ENCODE measurements around the gene RNF157.

DNA sequence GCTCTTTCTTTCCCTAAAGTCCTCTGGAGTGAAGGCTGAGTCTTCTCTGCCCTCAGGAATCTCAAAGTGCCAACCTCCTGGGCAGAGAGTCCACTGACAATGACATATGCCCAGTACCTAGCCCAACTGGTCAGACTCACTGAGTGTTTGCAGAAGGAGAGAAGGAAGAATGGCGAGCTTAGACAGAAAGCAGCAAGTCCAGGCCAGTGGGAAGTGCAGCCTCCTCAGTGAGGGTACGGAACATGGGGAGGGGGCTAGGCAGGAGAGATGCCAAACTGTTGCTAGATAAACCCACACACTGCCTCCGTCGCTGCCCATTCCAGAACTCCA lies 137.4 kb downstream of the RNF157 start:
- TF ChIP-seq CEBPB (IDR thresholded peaks at IDR 0.05; ENCODE audit: low read depth): no peak
- no peak for TF ChIP-seq POLR2A (IDR thresholded peaks at IDR 0.05; ENCODE audit: borderline replicate concordance, extremely low read depth, insufficient read depth, insufficient read length)
- TF ChIP-seq, protein P1, sequence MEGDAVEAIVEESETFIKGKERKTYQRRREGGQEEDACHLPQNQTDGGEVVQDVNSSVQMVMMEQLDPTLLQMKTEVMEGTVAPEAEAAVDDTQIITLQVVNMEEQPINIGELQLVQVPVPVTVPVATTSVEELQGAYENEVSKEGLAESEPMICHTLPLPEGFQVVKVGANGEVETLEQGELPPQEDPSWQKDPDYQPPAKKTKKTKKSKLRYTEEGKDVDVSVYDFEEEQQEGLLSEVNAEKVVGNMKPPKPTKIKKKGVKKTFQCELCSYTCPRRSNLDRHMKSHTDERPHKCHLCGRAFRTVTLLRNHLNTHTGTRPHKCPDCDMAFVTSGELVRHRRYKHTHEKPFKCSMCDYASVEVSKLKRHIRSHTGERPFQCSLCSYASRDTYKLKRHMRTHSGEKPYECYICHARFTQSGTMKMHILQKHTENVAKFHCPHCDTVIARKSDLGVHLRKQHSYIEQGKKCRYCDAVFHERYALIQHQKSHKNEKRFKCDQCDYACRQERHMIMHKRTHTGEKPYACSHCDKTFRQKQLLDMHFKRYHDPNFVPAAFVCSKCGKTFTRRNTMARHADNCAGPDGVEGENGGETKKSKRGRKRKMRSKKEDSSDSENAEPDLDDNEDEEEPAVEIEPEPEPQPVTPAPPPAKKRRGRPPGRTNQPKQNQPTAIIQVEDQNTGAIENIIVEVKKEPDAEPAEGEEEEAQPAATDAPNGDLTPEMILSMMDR (IDR thresholded peaks at IDR 0.05 in 2 of 3, conservative IDR thresholded peaks at IDR 0.05 in 1 of 3; ENCODE audit: borderline replicate concordance in 1 of 3, insufficient read depth in 1 of 3, low read depth in 2 of 3, low read length in 2 of 3): no peak
- no peak for TF ChIP-seq POLR2AphosphoS5 (IDR thresholded peaks at IDR 0.05; ENCODE audit: low read depth, low read length)
- no peak for TF ChIP-seq EGR1 (IDR thresholded peaks at IDR 0.05; ENCODE audit: low read depth)
- TF ChIP-seq EZH2phosphoT487 (IDR thresholded peaks at IDR 0.05; ENCODE audit: borderline replicate concordance): no peak
- TF ChIP-seq EZH2 (IDR thresholded peaks at IDR 0.05): no peak
- TF ChIP-seq, protein P2, sequence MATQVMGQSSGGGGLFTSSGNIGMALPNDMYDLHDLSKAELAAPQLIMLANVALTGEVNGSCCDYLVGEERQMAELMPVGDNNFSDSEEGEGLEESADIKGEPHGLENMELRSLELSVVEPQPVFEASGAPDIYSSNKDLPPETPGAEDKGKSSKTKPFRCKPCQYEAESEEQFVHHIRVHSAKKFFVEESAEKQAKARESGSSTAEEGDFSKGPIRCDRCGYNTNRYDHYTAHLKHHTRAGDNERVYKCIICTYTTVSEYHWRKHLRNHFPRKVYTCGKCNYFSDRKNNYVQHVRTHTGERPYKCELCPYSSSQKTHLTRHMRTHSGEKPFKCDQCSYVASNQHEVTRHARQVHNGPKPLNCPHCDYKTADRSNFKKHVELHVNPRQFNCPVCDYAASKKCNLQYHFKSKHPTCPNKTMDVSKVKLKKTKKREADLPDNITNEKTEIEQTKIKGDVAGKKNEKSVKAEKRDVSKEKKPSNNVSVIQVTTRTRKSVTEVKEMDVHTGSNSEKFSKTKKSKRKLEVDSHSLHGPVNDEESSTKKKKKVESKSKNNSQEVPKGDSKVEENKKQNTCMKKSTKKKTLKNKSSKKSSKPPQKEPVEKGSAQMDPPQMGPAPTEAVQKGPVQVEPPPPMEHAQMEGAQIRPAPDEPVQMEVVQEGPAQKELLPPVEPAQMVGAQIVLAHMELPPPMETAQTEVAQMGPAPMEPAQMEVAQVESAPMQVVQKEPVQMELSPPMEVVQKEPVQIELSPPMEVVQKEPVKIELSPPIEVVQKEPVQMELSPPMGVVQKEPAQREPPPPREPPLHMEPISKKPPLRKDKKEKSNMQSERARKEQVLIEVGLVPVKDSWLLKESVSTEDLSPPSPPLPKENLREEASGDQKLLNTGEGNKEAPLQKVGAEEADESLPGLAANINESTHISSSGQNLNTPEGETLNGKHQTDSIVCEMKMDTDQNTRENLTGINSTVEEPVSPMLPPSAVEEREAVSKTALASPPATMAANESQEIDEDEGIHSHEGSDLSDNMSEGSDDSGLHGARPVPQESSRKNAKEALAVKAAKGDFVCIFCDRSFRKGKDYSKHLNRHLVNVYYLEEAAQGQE (IDR thresholded peaks at IDR 0.05; ENCODE audit: low read depth): no peak
- no peak for TF ChIP-seq ZNF274 (IDR thresholded peaks at IDR 0.05; ENCODE audit: low read depth, low read length)
- TF ChIP-seq, protein P3, sequence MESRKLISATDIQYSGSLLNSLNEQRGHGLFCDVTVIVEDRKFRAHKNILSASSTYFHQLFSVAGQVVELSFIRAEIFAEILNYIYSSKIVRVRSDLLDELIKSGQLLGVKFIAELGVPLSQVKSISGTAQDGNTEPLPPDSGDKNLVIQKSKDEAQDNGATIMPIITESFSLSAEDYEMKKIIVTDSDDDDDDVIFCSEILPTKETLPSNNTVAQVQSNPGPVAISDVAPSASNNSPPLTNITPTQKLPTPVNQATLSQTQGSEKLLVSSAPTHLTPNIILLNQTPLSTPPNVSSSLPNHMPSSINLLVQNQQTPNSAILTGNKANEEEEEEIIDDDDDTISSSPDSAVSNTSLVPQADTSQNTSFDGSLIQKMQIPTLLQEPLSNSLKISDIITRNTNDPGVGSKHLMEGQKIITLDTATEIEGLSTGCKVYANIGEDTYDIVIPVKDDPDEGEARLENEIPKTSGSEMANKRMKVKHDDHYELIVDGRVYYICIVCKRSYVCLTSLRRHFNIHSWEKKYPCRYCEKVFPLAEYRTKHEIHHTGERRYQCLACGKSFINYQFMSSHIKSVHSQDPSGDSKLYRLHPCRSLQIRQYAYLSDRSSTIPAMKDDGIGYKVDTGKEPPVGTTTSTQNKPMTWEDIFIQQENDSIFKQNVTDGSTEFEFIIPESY (IDR thresholded peaks at IDR 0.05; ENCODE audit: extremely low read depth, insufficient replicate concordance, low read length): no peak
- TF ChIP-seq SP1 (IDR thresholded peaks at IDR 0.05; ENCODE audit: low read depth): no peak
- TF ChIP-seq, protein P4, sequence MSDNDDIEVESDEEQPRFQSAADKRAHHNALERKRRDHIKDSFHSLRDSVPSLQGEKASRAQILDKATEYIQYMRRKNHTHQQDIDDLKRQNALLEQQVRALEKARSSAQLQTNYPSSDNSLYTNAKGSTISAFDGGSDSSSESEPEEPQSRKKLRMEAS (IDR thresholded peaks at IDR 0.05): no peak

Measured in HCT116 (cell line).